GM21576 (cell line): ENCODE measurements around the gene LFNG.

Experiments used
- ATAC-seq: cut with Tn5 transposase; IDR thresholded peaks from one replicate; pipeline ENCODE4 v1.9.1; 2021; ENCODE audit warnings: mild to moderate bottlenecking, moderate library complexity; ENCODE audit not compliant: unreplicated experiment

Gene LFNG

GRCh38 chr7:2501947-2502646, 17.5 kb upstream of the LFNG start:
- ATAC-seq, result no peak

DNA sequence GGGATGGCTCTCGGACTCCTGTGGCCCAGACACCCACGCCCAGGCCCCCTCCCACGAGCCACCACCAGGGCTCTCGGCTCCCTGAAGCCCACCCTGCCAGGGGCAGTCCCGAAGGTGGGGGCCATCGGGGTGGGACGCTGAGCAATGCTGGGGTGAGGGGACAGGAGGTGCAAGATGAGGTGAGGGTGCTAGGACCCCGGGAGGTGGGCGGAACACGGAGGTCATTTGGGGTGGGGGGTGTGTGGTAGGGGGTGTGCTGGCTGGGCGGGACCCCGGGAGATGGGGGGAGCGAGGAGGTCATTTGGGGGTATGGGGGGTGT, 17.0 kb upstream of the LFNG start:
- no peak for ATAC-seq

GRCh38 chr7:2503056-2503941, 16.3 kb upstream of the LFNG start:
- ATAC-seq, result no peak

DNA sequence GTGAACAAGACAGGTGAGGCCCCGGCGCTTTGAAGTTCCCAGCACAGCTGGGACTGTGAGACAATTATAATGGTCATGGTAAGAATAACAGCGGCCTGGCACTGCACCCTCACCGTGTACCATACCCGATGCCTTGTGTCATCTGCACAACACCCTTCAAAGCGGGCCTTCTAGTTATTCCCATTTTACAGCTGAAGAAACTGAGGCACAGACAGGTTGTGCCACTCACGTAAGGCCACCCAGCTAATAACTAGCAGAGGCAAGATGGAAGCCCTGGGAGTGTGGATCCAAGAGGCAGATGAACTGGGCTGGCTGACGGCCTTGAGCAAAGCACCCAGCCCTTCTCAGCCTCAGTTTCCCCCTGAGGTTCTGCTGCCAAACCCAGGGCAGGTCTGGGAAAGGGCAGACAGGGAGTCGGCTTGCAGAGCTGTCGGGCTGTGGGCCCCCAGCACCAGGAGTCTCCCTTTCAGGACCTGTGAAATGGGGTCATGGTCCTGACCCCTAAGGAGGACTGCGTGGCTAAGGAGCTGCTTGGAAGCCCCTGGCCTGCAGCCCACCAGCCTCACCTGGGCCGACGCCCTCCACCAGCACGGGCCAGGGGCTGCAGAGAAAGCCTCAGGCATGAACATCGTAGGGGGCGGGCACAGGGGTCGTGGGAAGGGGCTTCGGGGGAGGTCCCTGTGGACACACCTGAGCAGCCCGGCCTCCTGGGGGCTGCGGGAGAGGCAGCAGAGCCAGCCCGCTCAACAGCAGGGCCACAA, 15.3 kb upstream of the LFNG start:
- ATAC-seq, result no peak

DNA sequence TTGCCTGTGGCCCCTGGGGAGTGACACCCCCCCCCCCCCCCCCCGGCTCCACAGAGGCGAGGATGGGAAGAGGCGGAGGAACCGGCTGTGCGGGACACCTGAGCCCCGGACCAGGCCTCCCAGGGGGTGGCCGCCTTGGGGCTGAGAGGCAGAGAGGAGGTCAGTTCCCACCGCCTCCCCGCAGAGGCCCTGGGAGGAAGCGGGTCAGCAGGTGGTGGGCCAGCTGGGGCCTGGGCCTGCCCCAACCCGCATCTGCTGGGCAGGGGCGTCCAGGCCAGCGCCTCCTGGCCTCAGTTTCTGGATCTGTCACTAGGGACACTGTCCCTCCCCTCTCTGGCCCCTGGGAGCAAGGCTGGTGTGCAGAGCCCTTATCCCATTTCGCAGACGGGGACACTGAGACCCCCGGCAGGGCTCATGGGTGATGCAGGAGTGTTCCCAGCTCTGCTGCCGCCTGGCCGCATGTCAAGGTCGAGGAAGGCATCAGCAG, 14.6 kb upstream of the LFNG start:
- ATAC-seq, result no peak

DNA sequence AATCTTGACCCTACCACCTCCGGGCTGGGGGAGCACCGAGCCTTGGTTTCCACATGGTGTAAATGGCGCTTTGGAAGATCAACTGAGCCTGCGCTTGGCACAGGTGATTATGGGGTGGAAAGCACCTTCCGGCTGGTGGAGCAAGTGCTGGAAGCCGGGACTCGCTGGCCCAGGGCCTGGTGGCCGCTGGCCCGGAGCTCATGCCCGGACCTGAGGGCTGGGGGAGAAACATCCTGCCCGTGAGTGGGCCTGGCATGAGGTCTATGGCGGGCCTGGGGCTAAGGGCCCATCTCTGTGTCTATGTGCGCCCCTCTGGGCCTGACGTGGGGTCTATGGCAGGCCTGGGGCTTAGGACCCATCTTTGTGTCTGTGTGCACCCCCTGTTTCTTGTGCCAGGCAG, 14.2 kb upstream of the LFNG start:
- no peak for ATAC-seq

DNA sequence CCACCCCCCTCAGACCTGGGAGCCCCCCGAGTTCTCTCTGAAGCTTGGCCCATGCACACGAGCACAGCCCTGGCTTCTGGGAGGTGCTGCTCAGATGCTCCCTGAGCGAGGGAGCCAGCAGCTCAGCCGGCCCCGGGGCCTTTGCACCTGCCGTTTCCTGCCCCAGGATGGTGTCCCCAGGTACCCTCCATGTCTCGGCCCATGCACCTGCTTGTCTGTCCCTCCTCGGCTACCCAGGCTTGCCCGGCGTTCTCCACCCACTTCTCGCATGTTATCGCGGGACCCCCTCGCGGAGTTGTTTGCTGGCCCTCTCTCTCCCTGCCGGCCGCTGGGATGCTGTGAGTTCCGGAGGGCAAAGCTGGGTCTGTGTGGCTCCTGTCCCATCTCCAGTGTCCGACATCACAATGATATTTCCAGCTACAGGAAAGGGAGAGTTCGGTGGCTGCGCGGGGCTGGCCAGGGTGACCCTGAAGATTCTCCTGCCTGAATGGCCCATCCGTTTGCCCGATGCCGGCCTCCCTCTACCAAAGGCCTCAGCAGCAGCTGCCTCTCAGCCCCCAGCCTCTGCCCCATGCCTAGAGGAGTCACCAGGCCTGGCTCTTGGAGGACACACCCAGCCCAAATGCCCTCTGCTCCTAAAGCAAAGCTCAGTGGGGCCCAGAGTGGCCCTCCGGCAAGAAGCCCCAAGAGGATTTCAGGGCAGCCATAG, 12.2 kb upstream of the LFNG start:
- no peak for ATAC-seq

- no peak for ATAC-seq
Measured at GRCh38 chr7:2507917-2508306, 11.7 kb upstream of the LFNG start.

GRCh38 chr7:2508327-2509215, 11.0 kb upstream of the LFNG start:
- no peak for ATAC-seq

- no peak for ATAC-seq
Measured at GRCh38 chr7:2509298-2509906, 10.2 kb upstream of the LFNG start.

DNA sequence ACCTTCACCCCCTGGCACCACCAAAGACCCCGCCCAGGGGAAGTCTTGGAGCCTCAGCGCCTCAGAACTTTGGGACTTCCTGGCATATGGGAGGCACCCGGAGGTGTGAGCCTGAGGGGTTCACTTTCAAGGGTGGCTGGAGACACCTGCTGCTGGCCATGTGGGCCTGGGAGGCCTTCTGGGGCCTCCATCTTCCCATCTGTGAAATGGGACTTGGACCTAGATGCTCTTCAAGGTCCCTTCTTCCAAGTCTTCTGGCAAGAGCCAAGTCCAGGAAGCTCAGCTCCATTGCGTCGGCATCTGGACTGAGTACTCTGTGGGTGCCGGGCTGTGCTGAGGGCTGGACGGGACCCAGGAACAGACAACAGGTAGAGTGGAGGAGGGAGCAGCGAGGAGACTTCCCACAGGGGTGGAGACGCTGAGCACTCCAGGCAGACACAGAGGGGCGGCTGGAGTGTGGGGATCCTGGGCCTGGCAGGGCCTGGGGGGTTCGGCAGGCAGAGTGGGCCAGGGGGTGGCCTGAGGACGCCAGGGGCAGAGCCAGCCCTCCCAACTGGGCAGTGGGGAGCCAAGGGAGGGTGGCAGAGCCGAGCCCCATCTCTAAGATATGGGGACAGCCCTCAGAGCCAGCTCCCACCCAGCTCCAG, 9.3 kb upstream of the LFNG start:
- ATAC-seq, result no peak

DNA sequence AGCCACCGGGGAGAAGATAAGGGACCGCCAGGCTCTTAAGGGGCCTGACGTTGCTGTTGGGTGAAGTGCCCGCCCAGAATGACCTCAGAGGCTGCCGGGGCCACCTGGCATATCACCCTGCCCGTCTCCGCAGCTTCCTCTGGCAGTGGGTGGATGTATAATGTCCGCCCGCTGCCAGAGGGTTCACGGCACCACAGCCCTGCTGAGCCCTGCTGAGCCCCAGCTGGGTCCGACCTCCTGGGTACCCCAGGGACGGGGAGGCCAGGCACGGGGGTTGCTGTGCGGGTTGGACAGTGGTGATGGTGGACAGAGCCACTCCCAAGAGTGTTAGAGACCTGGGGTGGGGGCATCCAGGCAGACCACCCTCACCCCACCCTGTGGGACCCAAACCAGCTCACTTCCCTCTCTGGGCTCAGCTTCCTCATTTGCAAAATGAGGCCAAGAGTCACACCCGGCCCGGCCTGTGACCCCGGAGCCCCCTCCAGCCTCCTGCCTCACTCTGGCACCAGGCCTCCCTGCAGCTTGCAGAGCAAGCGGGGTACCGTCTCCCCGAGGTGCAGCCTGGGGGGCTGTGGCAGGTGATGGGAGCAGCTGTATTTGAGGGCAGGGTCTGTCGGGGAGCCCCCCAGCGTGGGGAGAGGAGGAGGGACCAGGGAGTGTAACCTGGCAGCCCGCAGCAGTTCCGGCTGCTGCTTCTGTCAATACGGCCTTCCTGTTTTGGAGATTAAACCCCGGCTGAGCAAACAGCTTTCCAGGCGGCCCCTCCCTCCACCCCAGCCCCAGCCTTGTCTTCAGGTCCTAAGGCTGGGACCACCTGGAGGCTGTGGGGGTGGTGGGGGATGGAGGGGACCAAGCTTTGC, 8.4 kb upstream of the LFNG start:
- no peak for ATAC-seq

DNA sequence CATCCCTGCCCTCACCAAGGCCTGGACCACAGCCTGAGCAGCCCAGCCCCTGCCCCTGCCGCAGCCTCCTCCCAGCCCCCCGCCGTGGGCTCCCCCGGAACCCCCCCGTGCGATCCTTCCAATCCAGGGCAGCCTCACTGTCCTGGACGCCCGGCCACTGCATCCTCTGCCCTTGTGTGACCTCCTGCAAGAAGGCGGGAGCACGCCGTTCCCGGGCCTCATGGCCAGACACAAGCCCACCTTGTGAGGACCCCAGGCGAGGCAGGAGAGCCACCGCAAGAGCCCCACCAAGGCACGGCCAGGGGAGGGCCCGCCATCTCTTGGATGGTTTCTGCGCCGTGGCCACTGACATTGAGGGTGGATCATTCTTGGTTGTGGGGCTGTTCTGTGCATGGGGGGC, 7.8 kb upstream of the LFNG start:
- no peak for ATAC-seq

DNA sequence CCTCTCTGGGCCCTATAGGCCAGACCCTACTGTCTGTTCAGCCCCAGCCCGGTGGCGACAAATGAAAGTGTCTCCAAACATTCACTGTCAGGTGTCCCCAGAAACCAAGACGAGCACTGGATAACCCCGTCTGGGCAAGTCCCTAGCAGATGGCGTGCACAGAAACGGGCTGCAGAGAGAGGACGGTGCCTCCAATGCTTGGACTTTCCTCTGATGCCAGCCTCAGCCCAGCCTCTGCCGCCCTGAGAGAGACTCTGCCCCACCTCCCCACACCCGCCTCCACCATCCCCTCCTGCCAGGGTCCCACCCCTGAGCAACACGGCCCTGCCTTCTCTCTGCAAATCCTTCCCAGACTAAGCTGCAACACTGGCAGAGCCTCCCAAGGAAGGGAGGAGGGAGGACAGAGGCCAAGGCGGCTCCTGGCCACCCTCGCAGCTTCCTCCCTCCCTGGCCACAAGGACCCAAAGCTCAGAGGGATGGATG, 7.4 kb upstream of the LFNG start:
- no peak for ATAC-seq

DNA sequence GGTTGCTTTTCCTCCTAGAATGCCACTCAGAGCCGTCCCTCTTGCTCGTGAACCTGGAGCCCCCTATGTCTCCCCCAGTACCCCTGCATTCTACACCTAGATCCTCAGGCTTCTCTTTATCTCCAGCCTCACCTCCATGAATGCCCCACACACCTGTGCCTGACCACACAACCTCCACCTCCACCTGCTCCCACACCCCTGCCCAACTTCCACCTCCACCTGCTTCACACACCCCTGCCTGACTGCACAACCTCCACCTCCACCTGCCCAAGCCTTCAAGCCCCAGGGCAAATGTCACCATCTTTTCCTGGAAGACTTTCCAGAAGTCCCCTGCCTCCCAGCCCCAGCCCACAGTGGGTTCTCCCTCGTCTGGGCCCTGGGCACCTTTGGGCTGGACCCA, 6.9 kb upstream of the LFNG start:
- ATAC-seq, result no peak

GRCh38 chr7:2513702-2514101, 5.9 kb upstream of the LFNG start:
- no peak for ATAC-seq

DNA sequence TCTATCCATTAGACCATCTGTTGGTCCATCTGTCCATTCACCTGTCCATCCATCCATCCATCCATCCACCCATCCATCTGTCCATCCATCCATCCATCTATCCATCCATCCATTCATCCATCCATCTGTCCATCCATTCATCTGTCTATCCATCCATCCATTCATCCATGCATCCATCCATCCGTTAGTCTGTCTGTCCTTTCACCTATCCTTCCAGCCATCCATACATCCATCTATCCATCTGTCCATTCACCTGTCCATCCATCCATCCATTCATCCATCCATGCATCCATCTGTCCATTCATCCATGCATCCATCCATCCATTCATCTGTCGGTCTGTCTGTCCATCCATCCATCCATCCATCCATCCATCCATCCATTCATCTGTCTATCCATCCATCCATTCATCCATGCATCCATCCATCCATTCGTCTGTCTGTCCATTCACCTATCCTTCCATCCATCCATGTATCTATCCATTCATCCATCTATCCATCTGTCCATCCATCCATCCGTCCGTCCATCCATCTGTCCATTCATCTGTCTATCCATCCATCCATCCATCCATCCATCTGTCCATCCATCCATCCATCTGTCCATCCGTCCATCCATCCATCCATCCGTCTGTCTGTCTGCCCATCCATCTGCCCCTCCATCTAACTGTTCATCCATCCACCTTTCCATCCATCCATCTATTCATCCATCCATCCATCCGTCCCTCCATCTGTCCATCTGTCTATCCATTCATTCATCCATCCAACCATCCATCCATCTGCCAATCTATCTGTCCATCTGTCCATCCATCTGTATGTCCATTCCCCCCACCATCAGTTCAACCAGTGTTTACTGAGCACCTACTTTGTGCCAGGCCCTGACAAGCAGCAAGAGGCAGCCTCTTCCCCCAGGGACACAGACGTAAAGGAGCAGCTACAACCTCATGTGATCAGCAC, 4.8 kb upstream of the LFNG start:
- ATAC-seq, result no peak
